Upper lobe of left lung (tissue), 4 donors: ENCODE data around the gene RWDD4.

Experiments
- CTCF ChIP-seq, 6 experiments: fragments of 450-650 bp in 4 of 6; fragments of 200-600 bp in 2 of 6; sonication (generic) in 2 of 6; IDR thresholded peaks; one replicate each; pipeline ENCODE4 v1.5.1; 2016 to 2019; ENCODE audit warnings: antibody characterized with exemption in 6 of 6
- EP300 ChIP-seq, 4 donors: sonication (generic); formaldehyde crosslinking; IDR thresholded peaks; one replicate each; pipeline ENCODE4 v1.5.1; 2017; ENCODE audit warnings: antibody characterized with exemption in 4 of 4, control low read depth in 2 of 4
- POLR2A ChIP-seq, 4 donors: fragments of 450-650 bp; IDR thresholded peaks; one replicate each; pipeline ENCODE4 v1.5.1; 2016 to 2017; ENCODE audit warnings: antibody characterized with exemption in 4 of 4, mild to moderate bottlenecking in 2 of 4
- POLR2AphosphoS5 ChIP-seq, 2 donors: sonication (generic); formaldehyde crosslinking; IDR thresholded peaks; one replicate each; pipeline ENCODE4 v1.5.1; 2017; ENCODE audit warnings: antibody characterized with exemption in 2 of 2

DNA sequence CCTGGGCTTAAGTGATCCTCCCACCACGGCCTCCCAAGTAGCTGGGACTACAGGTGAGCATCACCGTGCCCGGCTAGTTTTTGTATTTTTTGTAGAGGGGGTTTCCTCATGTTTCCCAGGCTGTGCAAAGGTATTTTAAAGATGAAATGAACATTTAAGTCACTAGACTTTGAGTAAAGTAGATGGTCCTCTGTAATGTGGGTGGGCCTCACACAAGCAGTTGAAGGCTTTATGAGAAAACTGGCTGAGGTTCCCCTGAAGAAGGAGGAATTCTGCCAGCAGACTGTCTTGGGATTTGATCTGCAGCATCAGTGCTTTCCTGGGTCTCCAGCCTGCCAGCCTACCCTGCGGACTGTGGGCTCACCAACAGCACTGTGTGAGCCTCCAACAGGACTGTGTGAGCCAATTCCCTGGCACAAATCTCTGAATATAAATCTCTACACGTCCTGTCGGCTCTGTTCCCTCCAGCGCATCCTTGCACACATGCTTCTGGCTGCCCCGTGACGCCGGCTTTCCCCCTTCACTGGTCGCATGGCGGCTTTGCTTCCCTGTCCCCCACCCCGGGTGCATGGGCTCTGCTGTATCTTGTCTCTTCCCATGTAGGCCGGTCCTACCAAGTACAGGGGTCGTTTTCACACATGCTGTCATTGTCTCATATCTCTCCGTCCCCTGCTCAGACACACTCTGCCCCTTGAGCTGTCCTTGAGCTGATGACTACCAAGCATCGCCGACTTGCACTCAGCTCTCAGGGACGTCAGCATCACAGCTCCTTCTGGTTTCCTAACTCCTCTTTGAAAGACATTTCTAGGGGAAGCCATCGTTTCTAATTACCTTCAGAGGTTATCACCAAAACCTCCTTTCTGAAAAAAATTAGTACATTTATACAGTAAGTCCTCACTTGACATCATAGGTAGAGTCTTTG lies 46.4 kb downstream of the RWDD4 start:
- no peak for TF ChIP-seq CTCF (IDR thresholded peaks at IDR 0.05)
- no peak for TF ChIP-seq POLR2A (IDR thresholded peaks at IDR 0.05)
- no peak for TF ChIP-seq EP300 (IDR thresholded peaks at IDR 0.05)
- TF ChIP-seq POLR2AphosphoS5 (IDR thresholded peaks at IDR 0.05) = no peak
